Trophoblast cell (in vitro differentiated cells and primary cell): ENCODE measurements around the gene LANCL2.

Experiments
- DNase-seq, 2 donors: peaks; one replicate each; pipeline ENCODE4 v3.0.0-alpha.2; 2016
- H2AFZ ChIP-seq: 2 replicates; pipeline ENCODE4 v1.6.1; 2013; ENCODE audit warnings: low read length, moderate library complexity, mild to moderate bottlenecking; ENCODE audit not compliant: insufficient read depth, poor library complexity
- H2AK5ac ChIP-seq: 2 replicates; pipeline ENCODE4 v1.6.1; 2013; ENCODE audit warnings: mild to moderate bottlenecking, low read length
- H2BK120ac ChIP-seq: 2 replicates; pipeline ENCODE4 v1.6.1; 2013; ENCODE audit warnings: low read length, mild to moderate bottlenecking, moderate library complexity; ENCODE audit not compliant: insufficient read depth, poor library complexity
- H2BK12ac ChIP-seq: 2 replicates; pipeline ENCODE4 v1.6.1; 2013; ENCODE audit warnings: mild to moderate bottlenecking, low read length, moderate library complexity
- H2BK5ac ChIP-seq: 2 replicates; pipeline ENCODE4 v1.6.1; 2013; ENCODE audit warnings: low read length, low read depth, moderate library complexity, mild to moderate bottlenecking; ENCODE audit not compliant: poor library complexity
- H3K14ac ChIP-seq: 2 replicates; pipeline ENCODE4 v1.6.1; 2013; ENCODE audit warnings: mild to moderate bottlenecking, low read length
- H3K18ac ChIP-seq: 2 replicates; pipeline ENCODE4 v1.6.1; 2013; ENCODE audit warnings: mild to moderate bottlenecking, low read length
- H3K23ac ChIP-seq: 2 replicates; pipeline ENCODE4 v1.6.1; 2013; ENCODE audit warnings: low read length
- H3K27ac ChIP-seq: 2 replicates; pipeline ENCODE4 v1.5.1; 2013; ENCODE audit warnings: low read depth, mild to moderate bottlenecking, inconsistent platforms, low read length, moderate library complexity
- H3K27me3 ChIP-seq: 2 replicates; pipeline ENCODE4 v1.6.1; 2013; ENCODE audit warnings: inconsistent platforms, mild to moderate bottlenecking, low read length, moderate library complexity; ENCODE audit not compliant: insufficient read depth
- H3K36me3 ChIP-seq, 2 experiments: 1 replicate in 1 of 2; 2 replicates in 1 of 2; pipeline ENCODE4 v1.6.1; 2013; ENCODE audit warnings: low read length in 2 of 2, mild to moderate bottlenecking in 2 of 2, moderate library complexity in 1 of 2; ENCODE audit not compliant: insufficient read depth in 2 of 2, control insufficient read depth in 1 of 2
- H3K4ac ChIP-seq: 2 replicates; pipeline ENCODE4 v1.6.1; 2013; ENCODE audit warnings: low read depth, mild to moderate bottlenecking, low read length, moderate library complexity
- H3K4me1 ChIP-seq, 2 experiments: 1 replicate in 1 of 2; 2 replicates in 1 of 2; pipeline ENCODE4 v1.6.1; 2013; ENCODE audit warnings: low read length in 2 of 2, mild to moderate bottlenecking in 2 of 2, moderate library complexity in 1 of 2; ENCODE audit not compliant: insufficient read depth in 2 of 2, control insufficient read depth in 1 of 2
- H3K4me2 ChIP-seq: 2 replicates; pipeline ENCODE4 v1.6.1; 2013; ENCODE audit warnings: inconsistent platforms, mild to moderate bottlenecking, low read length, moderate library complexity
- H3K4me3 ChIP-seq: 2 replicates; pipeline ENCODE4 v1.5.1; 2013; ENCODE audit warnings: mild to moderate bottlenecking, low read depth, low read length, inconsistent platforms
- H3K79me1 ChIP-seq: one replicate; pipeline ENCODE4 v1.6.1; 2013; ENCODE audit warnings: low read length
- H3K79me2 ChIP-seq: 2 replicates; pipeline ENCODE4 v1.6.1; 2013; ENCODE audit warnings: low read length, mild to moderate bottlenecking; ENCODE audit not compliant: control insufficient read depth, insufficient read depth, poor library complexity
- H3K9ac ChIP-seq: 2 replicates; pipeline ENCODE4 v1.6.1; 2013; ENCODE audit warnings: mild to moderate bottlenecking, low read length
- H3K9me3 ChIP-seq: 2 replicates; pipeline ENCODE4 v1.6.1; 2013; ENCODE audit warnings: low read depth, mild to moderate bottlenecking, control low read depth, inconsistent platforms, low read length; ENCODE audit not compliant: insufficient read depth
- H4K12ac ChIP-seq: 2 replicates; pipeline ENCODE4 v1.6.1; 2013; ENCODE audit warnings: low read depth, mild to moderate bottlenecking, low read length, moderate library complexity
- H4K8ac ChIP-seq: 2 replicates; pipeline ENCODE4 v1.6.1; 2013; ENCODE audit warnings: low read depth, mild to moderate bottlenecking, low read length, moderate library complexity
- H4K91ac ChIP-seq: one replicate; pipeline ENCODE4 v1.6.1; 2013; ENCODE audit warnings: low read depth, mild to moderate bottlenecking, low read length, moderate library complexity
- WGBS: extraction: QIAGEN DNeasy Blood & Tissue Kit; methylation state at CpG from one replicate; pipeline ENCODE4 v1.1.7; 2013; ENCODE audit warnings: missing lambda C conversion rate; ENCODE audit not compliant: insufficient read length, insufficient coverage; ENCODE audit errors: extremely low coverage; 5-methylcytosine and 5-hydroxymethylcytosine counted together

LANCL2 gene

GRCh38 chr7:55432939-55433784 lies 68.0 kb downstream of the LANCL2 start:
- peak; percentile 9 to 63 for DNase-seq
- Histone ChIP-seq H4K12ac (no peak overlapping the region), H3K23ac (no peak overlapping the region), H3K4ac (no peak overlapping the region), H2AFZ (no peak overlapping the region), H2BK5ac (no peak overlapping the region), H3K27ac (no peak overlapping the region), H4K8ac (no peak overlapping the region), H3K14ac (no peak overlapping the region), H3K36me3 (no peaks in the 10 kb centered on the region), H3K27me3 (no peaks in the 10 kb centered on the region), H3K79me2 (no peaks in the 10 kb centered on the region), H3K9ac (no peak overlapping the region), H3K9me3 (no peaks in the 10 kb centered on the region), H2AK5ac (no peak overlapping the region), H3K4me1 (no peaks in the 10 kb centered on the region), H4K91ac (no peak overlapping the region), H3K18ac (no peak overlapping the region), H3K79me1 (no peaks in the 10 kb centered on the region), H3K4me3 (no peak overlapping the region), H3K4me2 (no peak overlapping the region), H2BK12ac (no peak overlapping the region), H2BK120ac (no peak overlapping the region)
- no CpG with 5 or more reads among the region's 13 CpGs for WGBS

DNA sequence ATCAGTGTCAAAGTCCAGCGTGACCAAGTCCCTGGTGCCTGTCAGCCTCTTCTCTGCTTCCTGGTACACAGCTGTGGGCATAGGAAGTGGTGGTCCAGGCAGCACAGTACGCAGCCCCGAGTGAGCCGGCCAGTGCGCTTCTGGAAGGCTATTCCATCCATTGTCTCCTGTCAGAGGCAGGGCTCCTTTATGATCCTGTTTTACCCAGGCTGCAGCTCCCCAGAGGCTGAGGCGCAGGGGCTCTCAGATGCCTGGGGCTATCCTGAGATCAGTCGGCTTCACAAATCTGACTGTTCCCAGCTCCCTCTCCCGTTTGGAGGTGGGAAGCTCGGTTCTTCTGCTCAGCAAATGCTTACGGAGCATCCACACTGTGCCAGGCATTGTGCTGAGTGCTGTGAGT lies 70.3 kb downstream of the LANCL2 start:
- Histone ChIP-seq H3K4me1 (no peaks in the 10 kb centered on the region), H3K4me3 (no peak overlapping the region), H4K8ac (no peak overlapping the region), H2BK5ac (no peak overlapping the region), H3K14ac (no peak overlapping the region), H3K9me3 (peaks cover 2% of the 10 kb centered on the region), H3K23ac (no peak overlapping the region), H3K4me2 (no peak overlapping the region), H4K12ac (no peak overlapping the region), H2AFZ (no peak overlapping the region), H3K27ac (no peak overlapping the region), H2AK5ac (no peak overlapping the region), H3K79me1 (no peaks in the 10 kb centered on the region), H3K79me2 (no peaks in the 10 kb centered on the region), H2BK120ac (no peak overlapping the region), H3K36me3 (no peaks in the 10 kb centered on the region), H4K91ac (no peak overlapping the region), H2BK12ac (no peak overlapping the region), H3K27me3 (no peaks in the 10 kb centered on the region), H3K18ac (no peak overlapping the region), H3K4ac (no peak overlapping the region), H3K9ac (no peak overlapping the region)
- no peak for DNase-seq
- WGBS: no CpG with 5 or more reads among the region's 10 CpGs

DNA sequence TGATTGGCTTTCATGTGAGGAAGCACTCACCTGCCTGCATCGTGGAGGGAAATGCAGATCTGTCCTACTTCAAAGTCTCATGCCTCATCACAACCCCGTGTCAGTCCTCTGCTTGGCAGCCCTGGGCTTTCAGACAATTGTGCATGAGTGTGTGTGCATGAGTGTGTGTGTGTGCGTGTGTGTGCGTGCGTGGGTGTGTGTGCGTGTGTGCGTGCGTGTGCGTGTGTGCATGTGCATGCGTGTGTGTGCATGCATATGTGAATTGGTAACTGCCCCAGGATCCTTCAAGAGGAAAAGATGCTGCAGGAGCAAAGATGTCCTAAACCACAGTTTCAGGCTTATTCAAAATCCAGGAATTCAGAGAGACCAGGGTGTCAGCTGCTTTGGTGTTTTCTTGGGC lies 71.3 kb downstream of the LANCL2 start:
- Histone ChIP-seq H2BK5ac (no peak overlapping the region), H3K4me3 (no peak overlapping the region), H3K79me2 (no peaks in the 10 kb centered on the region), H4K91ac (no peak overlapping the region), H3K27ac (no peak overlapping the region), H3K4me1 (no peaks in the 10 kb centered on the region), H4K8ac (no peak overlapping the region), H2AK5ac (no peak overlapping the region), H3K9ac (no peak overlapping the region), H3K18ac (no peak overlapping the region), H4K12ac (no peak overlapping the region), H3K9me3 (peaks cover 2% of the 10 kb centered on the region), H2BK120ac (no peak overlapping the region), H2BK12ac (no peak overlapping the region), H3K4me2 (no peak overlapping the region), H3K4ac (no peak overlapping the region), H2AFZ (no peak overlapping the region), H3K27me3 (no peaks in the 10 kb centered on the region), H3K14ac (no peak overlapping the region), H3K23ac (peak overlapping the region; percentile 21), H3K36me3 (no peaks in the 10 kb centered on the region), H3K79me1 (no peaks in the 10 kb centered on the region)
- DNase-seq: no peak
- WGBS: no CpG with 5 or more reads among the region's 10 CpGs

DNA sequence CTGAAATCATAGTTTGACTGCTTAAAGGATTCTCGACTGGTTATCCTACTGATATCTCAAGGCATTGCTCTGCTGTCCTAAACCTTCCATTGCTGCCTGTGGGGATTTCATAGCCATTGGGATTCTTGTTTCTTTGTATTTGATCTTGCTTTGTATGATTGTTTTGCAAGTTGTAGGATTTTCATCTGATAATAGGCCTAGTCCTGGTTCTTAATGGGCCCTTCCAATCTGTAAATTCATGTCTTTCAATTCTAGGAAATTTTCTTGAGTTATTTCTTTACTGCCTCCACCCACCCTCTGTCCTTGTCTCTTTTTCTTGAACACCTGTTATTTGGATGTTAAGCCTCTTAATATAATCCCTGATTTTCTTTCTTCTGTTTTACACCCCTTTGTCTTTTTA lies 72.2 kb downstream of the LANCL2 start:
- no peak overlapping the region for H3K23ac ChIP-seq
- H3K4me1 ChIP-seq: no peaks in the 10 kb centered on the region
- no peak overlapping the region for H3K18ac ChIP-seq
- H3K4ac ChIP-seq: no peak overlapping the region
- H3K4me3 ChIP-seq: no peak overlapping the region
- H3K27ac ChIP-seq: no peak overlapping the region
- H3K27me3 ChIP-seq: no peaks in the 10 kb centered on the region
- H4K8ac ChIP-seq: no peak overlapping the region
- no peak overlapping the region for H2BK5ac ChIP-seq
- no peaks in the 10 kb centered on the region for H3K79me1 ChIP-seq
- no peak overlapping the region for H3K4me2 ChIP-seq
- peaks cover 2% of the 10 kb centered on the region for H3K9me3 ChIP-seq
- no peak overlapping the region for H2BK12ac ChIP-seq
- no CpG with 5 or more reads among the region's 1 CpG for WGBS
- no peak overlapping the region for H4K12ac ChIP-seq
- no peak overlapping the region for H2AK5ac ChIP-seq
- H3K36me3 ChIP-seq: no peaks in the 10 kb centered on the region
- H2AFZ ChIP-seq: no peak overlapping the region
- no peak overlapping the region for H3K14ac ChIP-seq
- no peaks in the 10 kb centered on the region for H3K79me2 ChIP-seq
- no peak overlapping the region for H4K91ac ChIP-seq
- DNase-seq: no peak
- H2BK120ac ChIP-seq: no peak overlapping the region
- no peak overlapping the region for H3K9ac ChIP-seq
